Measurements from ENCODE around the gene PIK3AP1.

The PIK3AP1 gene

DNA sequence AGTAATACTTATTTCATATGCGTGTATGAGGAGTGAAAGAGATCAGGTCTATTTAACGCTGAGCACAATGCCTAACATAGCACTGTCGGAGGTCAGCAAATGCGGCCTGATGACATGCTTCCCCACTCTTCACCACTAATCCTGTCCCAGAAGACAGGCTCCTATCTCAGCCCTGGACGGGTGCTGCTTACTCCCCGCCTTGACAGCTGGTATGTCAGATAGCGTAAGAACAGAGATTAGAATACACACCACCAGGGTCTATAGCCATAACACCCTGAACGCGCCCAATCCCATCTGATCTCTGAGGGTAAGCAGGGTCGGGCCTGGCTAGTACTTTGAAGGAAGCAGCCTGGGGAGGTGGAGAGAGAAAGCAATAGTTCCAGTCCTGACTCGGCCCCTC, 101.2 kb downstream of the PIK3AP1 start:
- DNase-seq (ENCODE audit: low read depth) = no peak
- no peak overlapping the region for H3K4me3 ChIP-seq (ENCODE audit: low read depth, low read length)
- TF ChIP-seq, protein P1, sequence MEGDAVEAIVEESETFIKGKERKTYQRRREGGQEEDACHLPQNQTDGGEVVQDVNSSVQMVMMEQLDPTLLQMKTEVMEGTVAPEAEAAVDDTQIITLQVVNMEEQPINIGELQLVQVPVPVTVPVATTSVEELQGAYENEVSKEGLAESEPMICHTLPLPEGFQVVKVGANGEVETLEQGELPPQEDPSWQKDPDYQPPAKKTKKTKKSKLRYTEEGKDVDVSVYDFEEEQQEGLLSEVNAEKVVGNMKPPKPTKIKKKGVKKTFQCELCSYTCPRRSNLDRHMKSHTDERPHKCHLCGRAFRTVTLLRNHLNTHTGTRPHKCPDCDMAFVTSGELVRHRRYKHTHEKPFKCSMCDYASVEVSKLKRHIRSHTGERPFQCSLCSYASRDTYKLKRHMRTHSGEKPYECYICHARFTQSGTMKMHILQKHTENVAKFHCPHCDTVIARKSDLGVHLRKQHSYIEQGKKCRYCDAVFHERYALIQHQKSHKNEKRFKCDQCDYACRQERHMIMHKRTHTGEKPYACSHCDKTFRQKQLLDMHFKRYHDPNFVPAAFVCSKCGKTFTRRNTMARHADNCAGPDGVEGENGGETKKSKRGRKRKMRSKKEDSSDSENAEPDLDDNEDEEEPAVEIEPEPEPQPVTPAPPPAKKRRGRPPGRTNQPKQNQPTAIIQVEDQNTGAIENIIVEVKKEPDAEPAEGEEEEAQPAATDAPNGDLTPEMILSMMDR (IDR thresholded peaks at IDR 0.05; ENCODE audit: insufficient read depth, low read depth, low read length, missing control alignments) = no peak

DNA sequence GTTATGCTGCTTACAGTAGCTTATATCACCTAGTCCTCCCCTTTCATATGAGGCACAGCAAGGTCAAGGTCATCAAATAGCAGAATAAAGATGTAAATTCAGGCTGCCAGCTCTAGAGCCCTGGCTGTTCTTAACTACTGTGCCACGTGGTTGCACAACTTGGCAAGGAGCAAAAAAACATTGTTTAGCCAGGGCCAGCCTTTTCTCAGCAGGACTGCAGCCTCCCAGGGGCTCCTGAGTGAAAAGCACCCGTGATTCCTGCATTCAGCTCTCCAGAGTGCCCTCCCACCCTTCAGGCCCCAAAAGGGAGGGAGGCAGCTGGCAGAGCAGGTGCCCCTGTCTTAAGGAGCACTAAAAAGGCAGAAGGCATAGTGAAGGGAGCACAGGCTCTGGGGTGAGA, 101.7 kb downstream of the PIK3AP1 start:
- no peak for DNase-seq (ENCODE audit: low read depth)
- TF ChIP-seq, protein P1 (IDR thresholded peaks at IDR 0.05; ENCODE audit: insufficient read depth, low read depth, low read length, missing control alignments) = no peak
- no peak overlapping the region for H3K4me3 ChIP-seq (ENCODE audit: low read depth, low read length)

DNA sequence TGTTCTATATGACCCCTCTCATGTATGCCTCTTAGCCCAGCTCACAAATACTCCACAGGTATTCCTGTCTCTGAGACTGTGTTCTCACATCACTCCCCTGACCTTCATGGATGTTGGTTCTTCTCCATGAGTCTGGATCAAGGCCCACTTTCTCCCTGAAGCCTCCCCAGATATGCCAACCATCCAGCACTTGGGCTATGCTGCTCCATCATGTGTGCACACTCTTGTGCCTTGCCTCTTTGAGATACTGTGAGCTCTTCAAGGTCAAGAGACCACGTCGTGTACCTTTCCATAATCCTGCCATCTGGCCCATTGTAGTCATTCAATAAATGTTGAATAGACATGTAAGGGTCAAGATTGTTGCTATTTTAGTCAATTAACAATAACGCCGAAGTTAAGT, 103.4 kb downstream of the PIK3AP1 start:
- H3K4me3 ChIP-seq (ENCODE audit: low read depth, low read length) = no peak overlapping the region
- DNase-seq (ENCODE audit: low read depth) = no peak
- TF ChIP-seq, protein P1 (IDR thresholded peaks at IDR 0.05; ENCODE audit: insufficient read depth, low read depth, low read length, missing control alignments) = no peak

DNA sequence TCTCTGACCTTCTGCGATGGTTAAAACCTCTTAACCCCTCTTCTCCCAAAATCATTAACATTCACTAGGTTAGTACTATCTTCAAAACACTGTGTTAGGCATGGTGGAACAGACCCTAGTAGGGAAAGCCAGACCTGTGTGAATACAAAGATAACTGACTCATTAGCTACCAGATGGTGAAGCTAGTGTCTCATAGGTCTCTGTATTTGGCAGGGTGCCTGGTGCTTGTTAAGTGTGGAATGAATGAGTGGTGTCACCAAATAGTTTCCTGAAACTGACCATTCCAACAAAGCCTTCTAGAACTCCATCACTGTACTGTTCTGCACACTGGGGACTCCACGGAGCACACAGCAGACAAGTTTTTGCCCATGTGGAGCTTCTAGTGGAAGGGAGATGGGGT, 105.8 kb downstream of the PIK3AP1 start:
- no peak for DNase-seq (ENCODE audit: low read depth)
- H3K4me3 ChIP-seq (ENCODE audit: low read depth, low read length) = no peak overlapping the region
- TF ChIP-seq, protein P1 (IDR thresholded peaks at IDR 0.05; ENCODE audit: insufficient read depth, low read depth, low read length, missing control alignments) = no peak

DNA sequence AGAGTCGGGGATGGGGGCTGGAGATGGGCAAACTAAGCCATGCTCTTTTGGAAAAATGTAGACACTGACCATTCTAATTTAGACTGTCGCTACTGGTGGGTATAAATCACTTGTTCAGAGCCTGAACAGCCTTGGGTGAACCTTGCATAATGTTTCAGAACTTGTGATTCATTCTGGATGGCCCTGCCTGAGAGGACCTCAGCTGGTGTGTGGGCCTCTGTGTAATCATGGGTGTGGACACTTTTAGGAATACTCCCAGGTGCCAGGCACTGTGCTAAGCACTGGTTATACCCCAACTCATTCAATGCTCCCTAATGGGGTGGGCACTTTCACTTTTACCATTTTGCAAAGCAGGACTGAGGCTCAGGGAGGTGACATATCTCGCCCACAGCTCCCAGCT, 106.7 kb downstream of the PIK3AP1 start:
- H3K4me3 ChIP-seq (ENCODE audit: low read depth, low read length) = no peak overlapping the region
- TF ChIP-seq, protein P1 (IDR thresholded peaks at IDR 0.05; ENCODE audit: insufficient read depth, low read depth, low read length, missing control alignments) = no peak
- DNase-seq (ENCODE audit: low read depth) = no peak

DNA sequence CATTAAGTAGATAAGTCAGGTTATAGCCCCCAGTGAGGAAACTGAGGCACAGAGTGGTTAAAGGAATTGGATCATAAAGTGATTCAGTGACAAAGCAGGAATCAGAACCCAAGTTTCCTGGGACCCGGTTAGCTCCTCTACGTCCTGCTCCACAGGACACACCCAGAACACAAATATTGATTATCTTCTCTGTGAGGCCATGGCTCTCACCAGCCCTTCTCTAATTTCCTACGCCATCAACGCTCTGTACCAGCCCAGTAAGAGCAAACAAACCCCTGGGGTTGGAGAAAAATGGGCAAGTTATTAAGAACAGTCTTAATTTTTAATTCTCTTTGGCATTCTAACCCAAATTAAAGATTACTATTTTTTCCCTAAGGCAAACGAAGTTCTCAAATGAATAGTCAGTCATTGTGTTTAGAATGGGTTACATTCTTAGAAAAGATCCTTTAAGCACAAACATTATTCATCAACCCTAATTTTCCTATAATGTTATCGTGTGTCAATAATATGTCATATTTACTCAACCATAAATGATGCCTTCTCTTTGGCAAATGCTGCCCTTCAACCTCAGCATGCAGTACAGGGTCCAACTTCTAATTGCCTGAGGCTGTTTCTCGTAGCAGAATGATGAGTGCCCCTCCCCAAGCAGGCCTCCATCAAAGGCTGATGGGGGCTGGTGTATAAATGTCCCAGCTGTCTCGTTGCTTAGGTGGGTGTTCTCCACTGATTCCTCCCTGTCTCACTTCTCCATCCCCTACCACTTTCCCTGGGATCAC, 108.1 kb downstream of the PIK3AP1 start:
- TF ChIP-seq, protein P1 (IDR thresholded peaks at IDR 0.05; ENCODE audit: insufficient read depth, low read depth, low read length, missing control alignments) = no peak
- DNase-seq (ENCODE audit: low read depth) = no peak
- H3K4me3 ChIP-seq (ENCODE audit: low read depth, low read length) = no peak overlapping the region

DNA sequence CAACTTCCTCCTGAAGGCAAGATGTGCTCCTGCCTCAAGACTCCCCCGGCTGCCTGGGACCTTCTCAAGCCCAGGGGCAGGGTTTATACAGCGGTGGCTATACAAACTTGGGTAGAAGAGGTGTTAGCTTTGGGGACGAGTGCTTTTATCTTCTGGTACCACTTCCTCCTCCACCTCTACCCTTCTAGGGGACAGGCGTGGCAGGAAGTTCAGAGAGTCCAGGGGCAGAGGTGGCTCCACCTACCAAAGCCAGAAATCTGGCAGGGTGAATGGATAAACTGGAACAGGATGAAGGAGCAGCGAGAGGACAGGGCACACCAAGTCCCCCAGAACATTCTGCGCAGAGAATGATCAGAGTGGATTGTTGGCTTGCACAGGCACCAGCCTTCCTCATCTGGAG, 109.5 kb downstream of the PIK3AP1 start:
- TF ChIP-seq, protein P1 (IDR thresholded peaks at IDR 0.05; ENCODE audit: insufficient read depth, low read depth, low read length, missing control alignments) = no peak
- no peak for DNase-seq (ENCODE audit: low read depth)
- no peak overlapping the region for H3K4me3 ChIP-seq (ENCODE audit: low read depth, low read length)
